GM10847 (cell line): ENCODE data around the gene IRAK4.

Source experiments
- POLR2A ChIP-seq: IDR thresholded peaks from 2 replicates; pipeline ENCODE4 v1.6.1; 2011; ENCODE audit not compliant: insufficient read length; ENCODE audit errors: extremely low read depth

Gene IRAK4

DNA sequence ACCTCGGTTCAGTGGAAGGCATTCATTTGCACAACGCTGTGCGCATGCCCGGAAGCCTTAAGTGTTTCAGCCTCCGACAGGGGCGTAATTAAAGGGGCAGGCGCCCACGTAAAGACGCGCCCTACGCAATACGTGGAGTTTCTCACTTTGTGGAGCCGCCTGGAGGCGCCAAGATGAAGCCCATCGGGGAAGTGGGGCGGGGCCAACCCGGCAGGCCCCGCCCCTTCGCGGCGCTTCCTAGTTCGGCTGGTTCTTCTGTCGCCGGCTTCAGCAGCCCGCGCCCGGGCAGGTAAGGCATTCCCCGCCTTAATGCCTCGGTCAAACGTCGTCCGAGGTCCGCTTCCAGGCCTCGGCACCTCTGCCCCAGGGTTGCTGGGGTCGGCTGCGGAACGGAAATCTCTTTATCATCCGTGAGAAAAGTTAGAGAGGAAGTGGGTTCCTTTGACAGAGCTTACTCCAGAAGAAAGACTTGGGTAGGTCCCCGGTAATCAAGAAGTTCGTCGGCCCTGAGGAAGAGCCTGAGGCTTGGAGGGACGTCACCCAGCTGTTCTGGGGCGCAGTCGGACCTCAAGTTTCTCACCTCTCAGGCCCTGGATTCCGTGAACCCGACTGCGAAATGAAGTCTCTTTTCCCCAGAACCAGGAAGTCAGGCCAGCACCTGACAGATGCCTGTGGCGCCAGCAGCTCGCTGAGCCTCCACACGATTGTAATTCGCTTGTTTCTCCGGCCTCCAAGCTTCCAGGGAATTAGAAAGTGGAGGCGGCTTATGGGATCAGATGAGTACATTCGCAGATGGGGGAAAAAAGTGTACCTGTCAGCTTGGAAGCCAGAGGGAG lies at the start of gene IRAK4, which contains the start of gene PUS7L:
TSS of gene IRAK4 (plus strand) at position 224 of the 836 bp plus-strand sequence. CDS start 9,161 bp downstream, outside the sequence.
TSS of gene PUS7L (minus strand) at position 63 of the 836 bp plus-strand sequence. CDS start 3,545 bp downstream, outside the sequence.
- peak; percentile 83 for TF ChIP-seq POLR2A

GRCh38 chr12:43711348-43711747 lies 47.4 kb upstream of the IRAK4 start:
- TF ChIP-seq POLR2A, result no peak

- TF ChIP-seq POLR2A, result no peak
Measured at GRCh38 chr12:43722621-43723020, 36.1 kb upstream of the IRAK4 start.

GRCh38 chr12:43723134-43723533 lies 35.6 kb upstream of the IRAK4 start:
- TF ChIP-seq POLR2A, result no peak

GRCh38 chr12:43728117-43728516 lies 30.6 kb upstream of the IRAK4 start:
- no peak for TF ChIP-seq POLR2A

- no peak for TF ChIP-seq POLR2A
Measured at GRCh38 chr12:43728698-43729097, 30.1 kb upstream of the IRAK4 start.

- TF ChIP-seq POLR2A, result no peak
Measured at GRCh38 chr12:43730283-43730682, 28.5 kb upstream of the IRAK4 start.

DNA sequence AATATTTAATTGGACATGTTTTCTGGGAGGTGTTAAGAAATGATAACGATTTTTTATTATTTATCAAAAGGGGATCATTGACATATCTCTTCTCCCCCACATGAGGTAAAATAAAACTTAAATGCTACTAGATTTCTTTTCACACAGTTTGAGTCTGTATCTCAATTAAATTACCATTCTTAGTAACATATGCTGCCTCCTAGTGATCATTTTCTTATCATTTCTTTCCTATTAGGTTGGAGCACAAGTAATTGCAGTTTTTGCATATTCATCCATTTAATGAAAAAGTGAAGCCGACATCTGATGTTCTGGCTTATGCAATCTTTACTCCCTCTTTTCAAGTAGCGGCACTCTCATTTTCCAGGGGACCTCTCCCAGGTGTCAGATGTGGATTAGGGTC lies 25.1 kb upstream of the IRAK4 start:
- no peak for TF ChIP-seq POLR2A

- TF ChIP-seq POLR2A, result no peak
Measured at GRCh38 chr12:43736927-43737440, 21.8 kb upstream of the IRAK4 start.

DNA sequence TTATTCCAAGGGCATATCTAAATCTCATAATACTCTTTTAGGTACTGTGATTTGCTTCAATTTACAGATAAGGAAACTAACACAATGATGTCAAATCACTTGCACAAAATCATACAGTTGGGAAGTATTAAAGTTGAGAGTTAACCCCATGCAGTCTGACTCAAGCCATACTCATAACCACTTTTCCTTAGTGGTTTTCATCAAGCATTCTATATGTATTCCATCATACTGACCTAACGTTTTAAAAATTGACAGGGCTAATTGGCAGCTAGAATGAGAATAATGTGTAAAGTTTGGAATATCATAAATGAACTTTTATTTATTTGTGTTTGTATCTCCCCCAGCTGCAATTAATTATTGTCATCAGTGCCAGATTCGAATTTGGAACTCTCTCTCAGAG lies 21.1 kb upstream of the IRAK4 start:
- no peak for TF ChIP-seq POLR2A

DNA sequence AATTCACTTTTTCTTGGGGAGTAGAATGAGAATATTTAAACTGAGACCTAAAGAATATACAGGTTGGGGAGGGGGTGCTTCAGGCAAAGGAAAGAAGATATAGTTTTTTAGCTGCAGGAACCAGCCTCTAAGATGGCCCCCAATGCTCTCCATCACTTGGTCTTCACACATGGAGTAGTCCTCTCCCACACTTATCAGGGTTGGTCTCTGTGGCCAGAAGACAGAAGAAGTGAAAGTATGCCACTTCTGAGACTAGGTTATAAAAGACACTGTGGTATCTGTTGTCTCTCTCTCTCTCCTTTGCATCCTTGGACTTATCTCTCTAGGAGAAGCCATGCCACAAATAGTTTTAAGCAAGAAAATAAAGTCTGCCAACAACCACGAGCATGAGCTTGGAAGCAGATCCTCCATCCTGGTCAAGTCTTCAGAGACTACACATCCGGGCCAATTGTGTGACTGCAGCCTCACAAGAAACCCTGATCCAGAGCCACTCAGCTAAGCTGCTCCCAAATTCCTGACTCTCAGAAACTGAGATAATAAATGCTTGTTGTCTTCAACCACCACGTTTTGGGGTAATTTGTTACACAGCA lies 18.1 kb upstream of the IRAK4 start:
- TF ChIP-seq POLR2A, result no peak

DNA sequence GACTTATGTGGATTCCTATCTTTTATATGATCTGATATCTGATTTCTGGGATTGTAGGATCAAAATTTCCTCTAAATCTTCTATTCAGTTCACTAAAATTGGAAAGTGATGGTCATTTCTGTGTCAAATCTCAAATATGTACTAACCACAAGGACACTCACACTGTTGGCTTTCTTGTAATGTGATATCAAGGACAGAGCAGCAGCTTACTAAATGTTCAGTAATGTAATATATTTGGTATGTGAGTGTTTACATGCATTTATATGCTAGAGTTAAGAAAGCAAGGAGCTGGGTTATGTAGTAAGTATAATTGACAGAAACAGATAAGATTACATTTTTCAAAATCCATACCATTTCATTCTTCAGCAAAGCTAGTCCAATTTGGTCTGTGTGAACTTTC lies 16.6 kb upstream of the IRAK4 start:
- no peak for TF ChIP-seq POLR2A

DNA sequence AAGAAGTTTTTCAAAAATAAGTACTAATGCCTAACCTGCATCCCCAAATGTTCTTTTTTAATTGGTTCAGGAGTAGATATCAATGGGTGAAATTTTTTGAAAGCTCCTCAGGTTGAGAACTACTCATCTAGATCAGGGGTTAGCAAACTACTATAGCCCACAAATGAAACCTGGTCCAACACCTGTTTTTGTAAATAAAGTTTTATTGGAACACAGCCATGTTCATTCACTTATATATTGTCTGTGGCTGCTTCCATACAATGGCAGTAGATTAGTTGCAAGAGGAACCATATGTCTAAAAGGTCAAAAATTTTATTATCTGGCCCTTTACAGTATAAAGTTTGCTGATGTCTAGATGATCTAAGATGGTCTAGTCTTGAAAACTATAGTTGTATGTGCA lies 13.9 kb upstream of the IRAK4 start:
- no peak for TF ChIP-seq POLR2A

DNA sequence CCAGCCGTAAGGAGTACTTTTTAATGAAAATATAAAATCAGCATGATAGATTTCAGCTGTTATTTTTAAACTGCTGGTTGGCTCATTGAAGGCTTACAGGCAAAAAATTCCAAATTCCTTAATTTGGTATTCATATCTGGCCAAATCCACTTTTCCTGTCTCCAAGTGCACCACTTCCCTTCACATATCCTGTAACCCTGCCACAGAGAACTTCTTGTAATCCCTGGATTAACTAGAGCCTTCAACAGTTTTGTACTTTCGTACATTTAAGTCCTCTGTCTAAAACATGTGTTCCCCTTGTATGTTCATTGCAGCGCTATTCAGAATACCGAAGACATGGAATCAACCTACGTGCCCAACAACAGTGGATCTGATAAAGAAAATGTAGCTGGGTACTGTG lies 9.7 kb upstream of the IRAK4 start:
- no peak for TF ChIP-seq POLR2A

DNA sequence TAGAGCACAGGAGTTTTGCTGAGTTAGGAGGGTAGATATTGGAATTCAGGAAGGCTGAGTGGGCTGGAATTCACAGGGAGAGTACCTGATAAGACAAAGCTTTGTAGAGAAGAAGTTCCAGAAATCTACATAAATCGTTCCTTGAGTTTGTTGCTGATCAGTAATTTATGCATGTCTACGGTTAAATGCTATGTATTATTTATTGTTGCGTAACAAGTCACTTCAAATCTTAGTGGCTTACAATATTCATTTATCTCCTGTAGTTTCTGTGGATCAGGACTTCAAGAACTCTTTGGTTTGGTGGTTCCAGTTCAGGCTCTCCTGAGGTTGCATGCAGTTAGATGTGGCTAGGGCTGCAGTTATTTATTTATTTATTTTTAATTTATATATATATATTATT lies 7.9 kb upstream of the IRAK4 start:
- TF ChIP-seq POLR2A, result no peak

GRCh38 chr12:43754015-43754414 lies 4.7 kb upstream of the IRAK4 start:
- no peak for TF ChIP-seq POLR2A
